Retina (tissue), 1 donor: ENCODE results near the gene CDK2AP2.
"Not testable (repeated sequence)": the region's sequence is repeated elsewhere in the genome, so short reads cannot be mapped to it uniquely, and the experiment has no call there.

ENCODE experiments used
- DNase-seq: peaks from one replicate; pipeline ENCODE4 v3.0.0-alpha.2; 2016

The CDK2AP2 gene

GRCh38 chr11:67465530-67465929 is 42.4 kb downstream of the CDK2AP2 start:
- not testable (repeated sequence) for DNase-seq

GRCh38 chr11:67465189-67465510 is 42.8 kb downstream of the CDK2AP2 start:
- no peak for DNase-seq

GRCh38 chr11:67464411-67465188 is 43.4 kb downstream of the CDK2AP2 start:
- peak; percentile 79 for DNase-seq

GRCh38 chr11:67463680-67464410 is 44.1 kb downstream of the CDK2AP2 start:
- no peak for DNase-seq

GRCh38 chr11:67463186-67463585 is 44.8 kb downstream of the CDK2AP2 start:
- no peak for DNase-seq

- no peak for DNase-seq
These were observed 49.7 kb downstream of the CDK2AP2 start for GRCh38 chr11:67458266-67458665.

- no peak for DNase-seq
These were observed 50.5 kb downstream of the CDK2AP2 start for GRCh38 chr11:67457453-67457852.
